CD4-positive, alpha-beta T cell treated with Interleukin-2 at 100 ng/mL for 4 hours (primary cell): Measurements from ENCODE around the gene OR2B2.
A peak's percentile ranks its signal among the peaks of the same experiment; 100 is the strongest.
"Not testable (repeated sequence)": the region's sequence is repeated elsewhere in the genome, so short reads cannot be mapped to it uniquely, and the experiment has no call there.

Experiments
- DNase-seq: peaks from one replicate; pipeline ENCODE4 v3.0.0-alpha.2; 2020; ENCODE audit warnings: low spot score

Gene OR2B2

GRCh38 chr6:27911956-27912446 is at the start of gene OR2B2:
Gene OR2B2, minus strand, starts transcription at chr6:27912396. Its CDS starts 77 bp downstream, at chr6:27912319.
- DNase-seq: no peak

GRCh38 chr6:27957516-27957915 is 45.3 kb upstream of the OR2B2 start:
- no peak for DNase-seq

- no peak for DNase-seq
Observed at GRCh38 chr6:27956941-27957340, 44.7 kb upstream of the OR2B2 start, which contains the start of gene OR2B6. Gene OR2B6, plus strand, starts transcription at chr6:27957241. Its CDS starts 0 bp downstream, at chr6:27957241.

- DNase-seq: no peak
Observed at GRCh38 chr6:27951040-27951439, 38.8 kb upstream of the OR2B2 start.

GRCh38 chr6:27948237-27948636 is 36.0 kb upstream of the OR2B2 start:
- DNase-seq: no peak

- DNase-seq: not testable (repeated sequence)
Observed at GRCh38 chr6:27943072-27943471, 30.9 kb upstream of the OR2B2 start.

GRCh38 chr6:27940766-27941165 is 28.6 kb upstream of the OR2B2 start:
- no peak for DNase-seq

- DNase-seq: no peak
Observed at GRCh38 chr6:27931209-27931608, 19.0 kb upstream of the OR2B2 start.

GRCh38 chr6:27929930-27930329 is 17.7 kb upstream of the OR2B2 start:
- not testable (repeated sequence) for DNase-seq

GRCh38 chr6:27928041-27928440 is 15.8 kb upstream of the OR2B2 start:
- DNase-seq: not testable (repeated sequence)

- DNase-seq: no peak
Observed at GRCh38 chr6:27924179-27924578, 12.0 kb upstream of the OR2B2 start.

GRCh38 chr6:27922949-27923348 is 10.8 kb upstream of the OR2B2 start:
- DNase-seq: no peak

- no peak for DNase-seq
Observed at GRCh38 chr6:27908017-27908416, 4.2 kb downstream of the OR2B2 start.

- peak; percentile 92 for DNase-seq
Observed at GRCh38 chr6:27902335-27903314, 9.6 kb downstream of the OR2B2 start.

GRCh38 chr6:27901801-27902200 is 10.4 kb downstream of the OR2B2 start:
- DNase-seq: no peak

- DNase-seq: not testable (repeated sequence)
Observed at GRCh38 chr6:27900197-27900596, 12.0 kb downstream of the OR2B2 start.

GRCh38 chr6:27899543-27899942 is 12.7 kb downstream of the OR2B2 start:
- DNase-seq: no peak

- DNase-seq: no peak
Observed at GRCh38 chr6:27897580-27898206, 14.5 kb downstream of the OR2B2 start.

GRCh38 chr6:27896398-27896796 is 15.8 kb downstream of the OR2B2 start:
- no peak for DNase-seq

GRCh38 chr6:27894839-27895762 is 17.1 kb downstream of the OR2B2 start:
- peak; percentile 78 for DNase-seq
